HCT116 (cell line): ENCODE data around the gene DOCK3. TPM values are rescaled to one million over a fixed set of nuclear protein-coding genes. Genes with fewer than 3 reads are reported as not detected.

Source experiments
- ATAC-seq: fragments of 200-7000 bp; cut with Tn5 transposase; 2 replicates; pipeline ENCODE4 v1.9.1; 2020; ENCODE audit warnings: mild to moderate bottlenecking, moderate library complexity
- BruUV-seq: library from RNA; stranded (reverse); fragments of 400-500 nt; replicated peaks from 2 replicates; lab custom pipeline; 2021; lab: Mats Ljungman, UMichigan
- CTCF ChIA-PET: fragments of 300-600 bp; sonication (Branson Sonifier 250); formaldehyde crosslinking; loops from one replicate; lab custom pipeline; 2021; ENCODE audit warnings: antibody characterized with exemption; lab: Charles Lee
- POLR2A ChIA-PET: fragments of 300-600, 350-600 bp; sonication (Branson Sonifier 250); formaldehyde crosslinking; loops from one replicate; lab custom pipeline; 2021; ENCODE audit warnings: antibody characterized with exemption; lab: Charles Lee
- RAD21 ChIA-PET, 2 experiments: fragments of 300-600 bp; sonication (Branson Sonifier 250); formaldehyde crosslinking; loops; one replicate each; lab custom pipeline; 2023; ENCODE audit warnings: low total read pairs in 2 of 2; ENCODE audit not compliant: uncharacterized antibody in 2 of 2, unreplicated experiment in 2 of 2, low non-redundant PET in 1 of 2; lab: Charles Lee
- DNase-seq: peaks from one replicate; pipeline ENCODE4 v3.0.0-alpha.2; 2010; ENCODE audit warnings: low read depth, low spot score
- H2AFZ ChIP-seq: fragments of 200-600 bp; shearing (Covaris generic), sonication (generic); 2 replicates; pipeline ENCODE4 v1.6.1; 2017; ENCODE audit warnings: low read depth, mixed run types, mixed read lengths, antibody characterized with exemption, low read length; ENCODE audit not compliant: poor library complexity, severe bottlenecking
- H3K27ac ChIP-seq: 2 replicates; pipeline ENCODE4 v1.5.1; 2012; ENCODE audit warnings: low read depth, low read length
- H3K27me3 ChIP-seq: fragments of 200-600 bp; sonication (generic); 2 replicates; pipeline ENCODE4 v1.6.1; 2016; ENCODE audit warnings: mixed run types, low read length, mixed read lengths; ENCODE audit not compliant: insufficient read depth
- H3K36me3 ChIP-seq, 2 experiments: fragments of 200-500 bp in 1 of 2; fragments of 200-600 bp in 1 of 2; sonication (Bioruptor generic) in 1 of 2; sonication (generic) in 1 of 2; 2 replicates each; pipeline versions ENCODE4 v1.5.1 to v1.6.1; 2014 to 2016; ENCODE audit warnings: low read length in 2 of 2, inconsistent platforms in 1 of 2, mixed read lengths in 1 of 2, mixed run types in 1 of 2; ENCODE audit not compliant: insufficient read depth in 2 of 2, control insufficient read depth in 1 of 2
- H3K4me1 ChIP-seq, 2 experiments: fragments of 200-600 bp in 1 of 2; sonication (generic) in 1 of 2; 2 replicates each; pipeline versions ENCODE4 v1.5.1 to v1.6.1; 2012 to 2017; ENCODE audit warnings: low read length in 2 of 2, inconsistent platforms in 1 of 2, mild to moderate bottlenecking in 1 of 2, mixed read lengths in 1 of 2, mixed run types in 1 of 2, moderate library complexity in 1 of 2; ENCODE audit not compliant: insufficient read depth in 2 of 2, control insufficient read depth in 1 of 2
- H3K4me2 ChIP-seq: fragments of 200-600 bp; sonication (generic); 2 replicates; pipeline ENCODE4 v1.6.1; 2017; ENCODE audit warnings: mixed run types, low read length, mixed read lengths
- H3K4me3 ChIP-seq, 2 experiments: fragments of 200-600 bp in 1 of 2; sonication (generic) in 1 of 2; replicated peaks in 1 of 2; 2 replicates each; pipeline ENCODE4 v1.5.1; 2011 to 2016; ENCODE audit warnings: low read length in 2 of 2, control low read depth in 1 of 2, low read depth in 1 of 2, mild to moderate bottlenecking in 1 of 2, mixed read lengths in 1 of 2, mixed run types in 1 of 2
- H3K79me2 ChIP-seq: fragments of 200-600 bp; sonication (generic); 2 replicates; pipeline ENCODE4 v1.6.1; 2017; ENCODE audit warnings: mild to moderate bottlenecking, mixed run types, low read length, moderate library complexity, mixed read lengths; ENCODE audit not compliant: insufficient read depth
- H3K9ac ChIP-seq: fragments of 200-600 bp; sonication (generic); 2 replicates; pipeline ENCODE4 v1.6.1; 2016; ENCODE audit warnings: low read length, mixed read lengths
- H3K9me2 ChIP-seq: fragments of 200-600 bp; sonication (generic), shearing (Covaris generic); 2 replicates; pipeline ENCODE4 v1.6.1; 2017; ENCODE audit warnings: mixed run types, mild to moderate bottlenecking, moderate library complexity; ENCODE audit not compliant: insufficient read depth
- H3K9me3 ChIP-seq, 2 experiments: fragments of 200-500 bp in 1 of 2; fragments of 200-600 bp in 1 of 2; sonication (Bioruptor generic) in 1 of 2; sonication (generic) in 1 of 2; 2 replicates each; pipeline ENCODE4 v1.6.1; 2014 to 2017; ENCODE audit warnings: low read length in 2 of 2, mixed read lengths in 2 of 2, inconsistent platforms in 1 of 2, low read depth in 1 of 2, mild to moderate bottlenecking in 1 of 2, mixed run types in 1 of 2, moderate library complexity in 1 of 2; ENCODE audit not compliant: control insufficient read depth in 1 of 2, insufficient read depth in 1 of 2
- H4K20me1 ChIP-seq: fragments of 200-600 bp; sonication (generic), shearing (Covaris generic); 2 replicates; pipeline ENCODE4 v1.6.1; 2017; ENCODE audit warnings: mixed run types, mild to moderate bottlenecking, moderate library complexity; ENCODE audit not compliant: insufficient read depth
- CBX3 ChIP-seq: IDR thresholded peaks from 2 replicates; pipeline ENCODE4 v1.6.1; 2012; ENCODE audit warnings: low read depth
- CEBPB ChIP-seq: IDR thresholded peaks from 2 replicates; pipeline ENCODE4 v1.6.1; 2012; ENCODE audit warnings: low read depth
- EGR1 ChIP-seq: IDR thresholded peaks from 2 replicates; pipeline ENCODE4 v1.6.1; 2012; ENCODE audit warnings: low read depth
- ELF1 ChIP-seq: IDR thresholded peaks from 2 replicates; pipeline ENCODE4 v1.6.1; 2012; ENCODE audit warnings: low read depth, borderline replicate concordance
- EZH2phosphoT487 ChIP-seq: fragments of 200-600 bp; IDR thresholded peaks from 2 replicates; pipeline ENCODE4 v1.6.1; 2018; ENCODE audit warnings: antibody characterized with exemption, borderline replicate concordance
- FOSL1 ChIP-seq: IDR thresholded peaks from 2 replicates; pipeline ENCODE4 v1.6.1; 2012; ENCODE audit warnings: low read depth
- POLR2AphosphoS5 ChIP-seq: IDR thresholded peaks from 2 replicates; pipeline ENCODE4 v1.6.1; 2011; ENCODE audit warnings: mild to moderate bottlenecking, low read depth, low read length, moderate library complexity
- RAD21 ChIP-seq: IDR thresholded peaks from 2 replicates; pipeline ENCODE4 v1.6.1; 2012; ENCODE audit warnings: low read depth, mild to moderate bottlenecking
- REST ChIP-seq: IDR thresholded peaks from 2 replicates; pipeline ENCODE4 v1.6.1; 2012; ENCODE audit warnings: low read depth
- SP1 ChIP-seq: IDR thresholded peaks from 2 replicates; pipeline ENCODE4 v1.6.1; 2012; ENCODE audit warnings: low read depth
- SRF ChIP-seq: IDR thresholded peaks from 2 replicates; pipeline ENCODE4 v1.6.1; 2012; ENCODE audit warnings: low read depth
- YY1 ChIP-seq: IDR thresholded peaks from 2 replicates; pipeline ENCODE4 v1.6.1; 2011; ENCODE audit warnings: low read length, low read depth, moderate library complexity, mild to moderate bottlenecking; ENCODE audit not compliant: insufficient replicate concordance; ENCODE audit errors: extremely low read depth
- ZFX ChIP-seq: fragments of 450-650 bp; IDR thresholded peaks from 2 replicates; pipeline ENCODE4 v1.6.1; 2017
- ZNF274 ChIP-seq: fragments of 200-500 bp; sonication (Bioruptor generic); IDR thresholded peaks from 2 replicates; pipeline ENCODE4 v1.6.1; 2014; ENCODE audit warnings: mild to moderate bottlenecking, low read depth, low read length, inconsistent platforms
- intact Hi-C: fragments of 100-400 bp; cut with micrococcal nuclease; formaldehyde crosslinking; loops from 2 replicates; pipeline ENCODE4 v1.10.0; 2022
- total RNA-seq: library from RNA; stranded (reverse); gene quantifications from one replicate; pipeline ENCODE4 v1.2.1, GENCODE V29; 2021; ENCODE audit not compliant: unreplicated experiment

Gene DOCK3
- total RNA-seq, 1 experiment from 2014 or later, result 4.2 TPM

GRCh38 chr3:51295625-51296024 lies 620.9 kb downstream of the DOCK3 start:
- Histone ChIP-seq H3K27me3 (no peaks in the 10 kb centered on the region), H3K9ac (no peak overlapping the region), H2AFZ (no peak overlapping the region), H3K27ac (no peak overlapping the region), H3K9me2 (no peaks in the 10 kb centered on the region), H3K4me2 (no peak overlapping the region), H3K4me3 (no peak overlapping the region), H3K36me3 (no peaks in the 10 kb centered on the region), H3K9me3 (no peaks in the 10 kb centered on the region), H3K79me2 (no peaks in the 10 kb centered on the region), H3K4me1 (no peaks in the 10 kb centered on the region), H4K20me1 (no peaks in the 10 kb centered on the region)
- intact Hi-C loops, result no loop called here
- ChIA-PET RAD21 (no interaction called here), CTCF (interaction anchor here (0.6 kb wide), 1 partner anchor 9 kb away, joined by 4 read pairs; no protein-coding TSS in a partner anchor), POLR2A (no interaction called here)
- DNase-seq (no peak), ATAC-seq (no peak)
- no TSS peak for BruUV-seq
- TF ChIP-seq YY1 (no peak), FOSL1 (no peak), CEBPB (no peak), EGR1 (no peak)

GRCh38 chr3:51297333-51297732 lies 622.6 kb downstream of the DOCK3 start:
- H3K27me3 ChIP-seq, result no peaks in the 10 kb centered on the region
- H3K9me3 ChIP-seq, result no peaks in the 10 kb centered on the region
- BruUV-seq, result no TSS peak
- no peak overlapping the region for H3K27ac ChIP-seq
- H3K9me2 ChIP-seq, result no peaks in the 10 kb centered on the region
- ATAC-seq, result no peak
- no peaks in the 10 kb centered on the region for H3K4me1 ChIP-seq
- H3K4me2 ChIP-seq, result no peak overlapping the region
- ChIA-PET POLR2A (no interaction called here), RAD21 (interaction anchor here in 1 of 2 experiments (0.6 kb wide), 1 partner anchor 75 kb away, joined by 3 read pairs; no protein-coding TSS in a partner anchor)
- H2AFZ ChIP-seq, result no peak overlapping the region
- no peaks in the 10 kb centered on the region for H3K79me2 ChIP-seq
- TF ChIP-seq YY1 (no peak), FOSL1 (no peak), CBX3 (no peak), EZH2phosphoT487 (no peak), ZNF274 (no peak), SRF (no peak), ELF1 (no peak), RAD21 (no peak), POLR2AphosphoS5 (no peak), REST (no peak), EGR1 (no peak), SP1 (no peak), ZFX (no peak)
- TF ChIP-seq, all 23 proteins: peak for 0
- no peak for DNase-seq
- CTCF ChIA-PET, result interaction anchor here (1.0 kb wide), 1 partner anchor 13 kb away, joined by 3 read pairs; no protein-coding TSS in a partner anchor
- Histone ChIP-seq H3K4me3 (no peak overlapping the region), H3K9ac (no peak overlapping the region), H3K36me3 (no peaks in the 10 kb centered on the region), H4K20me1 (no peaks in the 10 kb centered on the region)
- intact Hi-C loops, result no loop called here
